Activated CD8-positive, alpha-beta memory T cell treated with anti-CD3 and anti-CD28 coated beads for 36 hours (primary cell): ENCODE measurements around the gene PAK6. TPM values are rescaled to one million over a fixed set of nuclear protein-coding genes. Genes with fewer than 3 reads are reported as not detected.

ENCODE experiments used
- CTCF ChIA-PET: fragments of 350-600 bp; sonication (Branson Sonifier 250); formaldehyde crosslinking; loops from one replicate; lab custom pipeline; 2021; ENCODE audit warnings: antibody characterized with exemption; lab: Charles Lee
- POLR2A ChIA-PET: fragments of 350-600 bp; sonication (Branson Sonifier 250); formaldehyde crosslinking; loops from one replicate; lab custom pipeline; 2021; ENCODE audit warnings: antibody characterized with exemption; lab: Charles Lee
- total RNA-seq, 2 experiments: library from RNA; stranded (reverse); gene quantifications; one replicate each; pipeline ENCODE4 v1.2.3, GENCODE V29; 2021

Gene PAK6
- total RNA-seq, 2 experiments from 2014 or later, result 2.1 to 2.3 TPM

DNA sequence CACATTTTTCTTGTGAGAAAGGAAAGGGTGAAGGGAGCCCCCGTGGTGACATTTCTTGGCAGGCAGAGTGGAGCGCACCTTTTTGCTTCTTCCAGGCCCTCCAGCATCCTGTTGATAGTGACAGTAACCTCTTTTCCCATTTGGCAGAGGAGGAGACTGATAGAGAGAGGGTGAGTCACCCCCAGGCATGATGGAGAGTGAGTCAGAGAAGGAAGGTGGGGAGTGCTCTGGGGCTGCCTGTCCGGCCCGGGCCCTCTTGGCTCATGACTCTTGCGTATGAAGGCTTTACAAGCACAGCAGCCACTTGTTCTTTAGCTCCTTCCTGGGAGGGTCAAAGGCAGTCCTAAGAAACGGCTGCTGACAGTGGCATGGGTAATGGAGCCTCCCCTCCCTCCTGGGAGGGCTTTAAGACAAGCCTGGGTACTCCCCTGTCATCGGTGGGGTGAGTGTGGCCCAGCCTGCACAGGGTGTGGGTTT lies 28.0 kb downstream of the PAK6 start:
- CTCF ChIA-PET, result interaction anchor here (1.2 kb wide), 1 partner anchor 13 kb away, joined by 6 read pairs; no protein-coding TSS in a partner anchor
- POLR2A ChIA-PET, result no interaction called here

DNA sequence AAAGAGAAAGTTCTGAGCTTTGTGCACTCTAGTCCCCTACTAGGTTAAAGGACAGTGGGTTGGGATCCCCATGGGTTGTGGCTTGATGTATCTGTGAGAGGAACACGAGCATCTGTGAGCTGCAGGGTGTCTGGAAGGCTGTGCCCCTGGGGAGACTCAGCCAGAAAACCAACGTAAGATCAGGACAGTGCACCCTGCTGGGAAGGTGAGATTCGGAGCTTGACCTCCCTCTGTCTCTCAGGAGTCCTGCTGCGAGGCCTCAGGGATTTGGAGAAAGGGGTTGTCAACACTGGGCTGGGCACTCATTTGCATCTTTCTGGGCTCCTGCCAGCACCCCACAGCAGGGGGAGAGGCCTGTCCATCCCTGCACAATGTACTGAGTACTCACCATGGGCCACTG lies 28.8 kb downstream of the PAK6 start:
- ChIA-PET CTCF (interaction anchor here (1.2 kb wide), 1 partner anchor 12 kb away, joined by 6 read pairs; no protein-coding TSS in a partner anchor), POLR2A (no interaction called here)

DNA sequence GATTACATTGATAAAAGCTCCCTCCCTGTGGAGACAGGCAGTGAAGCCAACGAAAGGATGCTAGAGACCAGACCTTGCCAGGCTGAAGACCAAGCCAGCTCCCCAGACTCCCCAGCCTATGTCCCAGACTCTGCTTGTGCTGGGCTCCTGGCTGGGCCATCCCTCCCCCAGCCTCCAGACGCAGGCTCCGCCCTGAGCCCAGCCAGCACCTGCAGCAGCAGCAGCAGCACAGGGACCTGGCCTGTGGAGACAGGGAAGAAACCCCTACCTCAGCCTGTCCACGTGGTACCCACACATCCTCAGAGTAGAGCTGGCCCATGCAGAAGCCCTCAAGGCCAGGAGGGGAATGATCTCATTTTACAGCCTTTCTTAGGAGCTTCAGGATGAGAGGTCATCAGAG lies 30.7 kb downstream of the PAK6 start:
- ChIA-PET POLR2A (interaction anchor here (0.6 kb wide), 1 partner anchor 433 kb away, joined by 3 read pairs; no protein-coding TSS in a partner anchor), CTCF (interaction anchor here (1.8 kb wide), 1 partner anchor 10 kb away, joined by 7 read pairs; no protein-coding TSS in a partner anchor)

DNA sequence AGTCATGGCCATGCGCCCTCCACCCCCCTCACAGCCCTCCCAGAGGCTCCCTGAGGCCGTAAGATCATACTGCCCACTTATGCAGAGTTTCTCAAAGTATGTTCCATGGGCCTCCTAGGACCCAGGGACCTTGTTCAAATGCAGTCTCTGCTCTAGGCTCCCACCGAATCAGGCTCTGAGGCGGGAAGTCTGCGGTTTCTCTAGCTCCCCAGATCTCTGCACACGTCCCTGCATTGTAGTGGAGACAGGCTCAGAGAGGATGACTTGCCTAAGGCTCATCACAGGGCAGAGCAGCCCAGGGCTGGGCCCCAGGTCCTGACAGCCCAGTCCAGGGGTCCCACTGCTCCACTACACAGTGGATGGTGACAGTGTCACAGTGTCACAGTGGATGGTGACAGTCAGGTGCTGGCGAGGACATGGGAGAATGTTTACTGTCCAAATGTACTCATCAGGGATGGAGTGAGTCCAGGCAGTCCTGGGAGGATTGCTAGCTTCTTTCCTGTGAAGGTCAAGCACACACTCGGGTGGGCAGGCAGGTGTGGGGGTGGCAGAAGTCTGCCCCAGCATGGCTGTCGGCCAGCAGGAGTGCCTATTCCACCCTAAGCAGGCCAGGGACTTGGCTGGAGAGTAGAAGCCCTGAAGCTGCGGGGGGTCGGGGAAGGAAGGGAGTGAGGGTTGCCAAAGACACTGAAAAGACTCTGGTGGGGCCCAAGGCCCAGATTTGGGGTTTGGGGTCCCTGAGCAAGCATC lies 31.6 kb downstream of the PAK6 start:
- POLR2A ChIA-PET, result no interaction called here
- CTCF ChIA-PET, result interaction anchor here (1.8 kb wide), 1 partner anchor 9 kb away, joined by 7 read pairs; no protein-coding TSS in a partner anchor

DNA sequence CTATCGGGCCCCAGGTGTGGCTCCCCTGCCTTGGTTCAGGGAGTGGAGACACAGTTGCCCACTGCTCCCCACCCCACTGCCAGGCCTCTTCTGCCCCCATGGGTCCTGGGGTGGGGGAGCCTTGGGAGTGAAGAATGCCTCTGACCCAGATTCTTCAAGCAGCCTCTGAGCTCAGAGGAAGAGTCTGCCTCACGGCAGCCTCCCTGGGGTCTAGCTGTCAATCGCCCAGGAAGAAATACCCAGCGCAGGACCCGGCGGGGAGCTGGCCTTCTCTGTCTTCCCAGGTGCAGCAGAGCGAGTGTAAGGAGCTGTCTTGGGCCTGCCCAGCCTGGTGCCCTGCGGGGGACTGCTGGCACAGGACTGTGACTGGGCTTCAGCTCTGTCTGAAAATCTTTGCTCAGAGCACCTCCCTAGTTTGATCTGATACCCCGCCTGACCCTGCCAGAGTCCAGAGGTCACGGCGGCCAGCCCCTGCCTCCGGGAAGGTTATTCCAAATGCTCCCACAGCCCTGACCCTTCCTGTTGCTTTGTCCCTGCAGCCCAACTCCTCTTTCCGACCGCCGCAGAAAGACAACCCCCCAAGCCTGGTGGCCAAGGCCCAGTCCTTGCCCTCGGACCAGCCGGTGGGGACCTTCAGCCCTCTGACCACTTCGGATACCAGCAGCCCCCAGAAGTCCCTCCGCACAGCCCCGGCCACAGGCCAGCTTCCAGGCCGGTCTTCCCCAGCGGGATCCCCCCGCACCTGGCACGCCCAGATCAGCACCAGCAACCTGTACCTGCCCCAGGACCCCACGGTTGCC lies 33.0 kb downstream of the PAK6 start:
- ChIA-PET POLR2A (no interaction called here), CTCF (interaction anchor here (0.8 to 4.9 kb wide), 7 partner anchors 8 to 226 kb away, joined by 3 to 63 read pairs (median 3); partner anchors contain the start of gene PLCB2)

DNA sequence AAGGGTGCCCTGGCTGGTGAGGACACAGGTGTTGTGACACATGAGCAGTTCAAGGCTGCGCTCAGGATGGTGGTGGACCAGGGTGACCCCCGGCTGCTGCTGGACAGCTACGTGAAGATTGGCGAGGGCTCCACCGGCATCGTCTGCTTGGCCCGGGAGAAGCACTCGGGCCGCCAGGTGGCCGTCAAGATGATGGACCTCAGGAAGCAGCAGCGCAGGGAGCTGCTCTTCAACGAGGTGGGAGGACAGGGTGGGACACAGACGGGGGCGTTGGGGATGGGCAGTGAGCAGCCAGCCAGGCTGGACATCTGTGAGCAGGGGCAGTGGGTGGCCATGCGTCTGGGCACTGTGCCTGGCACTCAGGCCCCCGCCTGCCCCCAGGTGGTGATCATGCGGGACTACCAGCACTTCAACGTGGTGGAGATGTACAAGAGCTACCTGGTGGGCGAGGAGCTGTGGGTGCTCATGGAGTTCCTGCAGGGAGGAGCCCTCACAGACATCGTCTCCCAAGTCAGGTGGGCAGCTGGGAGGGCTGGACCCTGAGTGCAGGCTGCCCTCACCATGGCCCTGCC lies 33.7 kb downstream of the PAK6 start:
- ChIA-PET POLR2A (no interaction called here), CTCF (interaction anchor here (1.0 to 4.9 kb wide), 11 partner anchors 9 to 233 kb away, joined by 3 to 63 read pairs (median 4); partner anchors contain the start of genes CCDC9B, PLCB2 and SRP14)

DNA sequence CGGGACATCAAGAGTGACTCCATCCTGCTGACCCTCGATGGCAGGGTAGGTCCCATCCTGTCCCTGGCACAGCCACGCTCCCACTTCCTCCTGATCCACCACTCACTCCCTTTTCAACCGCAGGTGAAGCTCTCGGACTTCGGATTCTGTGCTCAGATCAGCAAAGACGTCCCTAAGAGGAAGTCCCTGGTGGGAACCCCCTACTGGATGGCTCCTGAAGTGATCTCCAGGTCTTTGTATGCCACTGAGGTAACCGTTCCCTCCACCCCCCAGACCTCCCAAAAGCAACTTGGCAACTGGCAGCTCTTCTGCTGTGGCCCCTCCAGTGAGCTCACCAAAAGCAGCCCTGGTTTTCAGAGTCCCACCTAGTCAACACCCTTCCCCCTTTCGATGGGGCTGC lies 34.6 kb downstream of the PAK6 start:
- CTCF ChIA-PET, result interaction anchor here (0.6 to 4.9 kb wide), 22 partner anchors 10 to 242 kb away, joined by 3 to 63 read pairs (median 5); partner anchors contain the start of genes CCDC9B, IVD, PLCB2 and SRP14
- POLR2A ChIA-PET, result no interaction called here

DNA sequence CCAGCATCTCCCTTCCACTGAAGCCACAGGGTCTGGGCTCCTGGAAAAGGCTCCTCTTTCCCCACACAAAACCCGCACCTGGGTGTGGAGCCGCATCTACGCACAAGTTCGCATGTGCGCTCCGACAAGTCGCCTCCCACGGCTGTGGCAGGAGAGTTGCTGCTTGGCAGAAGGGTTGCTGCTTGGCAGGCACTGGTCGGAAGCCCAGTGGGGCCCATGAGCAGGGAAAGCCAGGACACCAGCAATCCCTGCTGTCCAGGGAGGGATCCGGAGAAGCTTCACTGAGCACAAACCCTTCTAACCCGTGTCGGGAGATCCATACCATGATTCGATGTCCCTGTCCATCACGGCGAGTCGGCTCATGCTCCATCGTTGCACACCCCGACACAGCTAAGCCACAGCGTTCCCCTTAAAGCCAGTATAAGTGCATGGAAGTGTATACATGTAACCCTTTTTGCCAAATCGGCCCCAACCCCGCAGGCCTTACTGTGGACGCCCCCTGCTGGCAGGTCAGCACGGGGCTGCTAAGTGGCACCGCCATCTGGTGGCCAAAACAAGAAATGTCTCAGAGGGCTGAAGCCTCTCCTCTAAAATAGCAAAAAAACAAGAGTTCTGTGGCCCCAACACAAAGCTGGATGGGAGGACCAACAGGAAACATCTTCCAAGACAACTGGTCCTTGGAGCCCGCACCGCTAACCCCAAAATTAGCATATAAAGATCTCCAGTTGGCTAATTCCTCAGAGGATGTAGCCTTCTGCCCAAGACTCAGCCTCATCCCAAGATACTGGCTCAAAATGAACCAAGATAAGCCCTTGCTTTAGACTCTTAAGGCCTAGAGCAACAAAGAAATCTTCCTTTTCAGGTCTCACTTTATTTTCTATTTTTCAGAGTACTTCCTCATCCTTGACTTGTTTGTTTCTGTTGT lies 35.7 kb downstream of the PAK6 start:
- ChIA-PET CTCF (interaction anchor here (0.6 to 4.9 kb wide), 64 partner anchors 11 to 650 kb away, joined by 3 to 63 read pairs (median 4); partner anchors contain the start of genes BAHD1, CCDC9B, IVD and PAK6), POLR2A (interaction anchor here (0.6 kb wide), 1 partner anchor 235 kb away, joined by 4 read pairs; no protein-coding TSS in a partner anchor)

DNA sequence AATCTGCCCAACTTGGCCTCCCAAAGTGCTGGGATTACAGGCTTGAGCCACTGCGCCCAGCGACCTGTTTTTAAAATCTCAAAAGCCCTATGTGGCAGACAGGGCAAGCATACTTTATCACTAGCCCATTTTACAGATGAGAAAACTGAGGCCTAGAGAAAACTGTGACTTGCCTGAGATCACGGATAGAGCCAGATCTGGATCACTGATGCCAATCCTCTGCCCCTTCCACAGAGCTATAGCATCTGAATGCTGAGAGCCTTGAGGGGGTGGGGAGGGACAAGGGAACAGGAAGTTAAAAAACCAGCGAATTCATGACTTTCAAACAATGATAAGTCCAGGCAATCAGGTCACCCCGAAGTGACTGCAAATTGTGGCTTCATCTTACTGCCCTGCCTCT lies 36.7 kb downstream of the PAK6 start:
- ChIA-PET CTCF (interaction anchor here (0.8 to 4.9 kb wide), 15 partner anchors 10 to 227 kb away, joined by 3 to 63 read pairs (median 7); partner anchors contain the start of genes CCDC9B and PLCB2), POLR2A (no interaction called here)

DNA sequence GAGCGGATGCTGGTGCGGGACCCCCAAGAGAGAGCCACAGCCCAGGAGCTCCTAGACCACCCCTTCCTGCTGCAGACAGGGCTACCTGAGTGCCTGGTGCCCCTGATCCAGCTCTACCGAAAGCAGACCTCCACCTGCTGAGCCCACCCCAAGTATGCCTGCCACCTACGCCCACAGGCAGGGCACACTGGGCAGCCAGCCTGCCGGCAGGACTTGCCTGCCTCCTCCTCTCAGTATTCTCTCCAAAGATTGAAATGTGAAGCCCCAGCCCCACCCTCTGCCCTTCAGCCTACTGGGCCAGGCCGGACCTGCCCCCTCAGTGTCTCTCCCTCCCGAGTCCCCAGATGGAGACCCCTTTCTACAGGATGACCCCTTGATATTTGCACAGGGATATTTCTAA lies 37.1 kb downstream of the PAK6 start:
- POLR2A ChIA-PET, result no interaction called here

DNA sequence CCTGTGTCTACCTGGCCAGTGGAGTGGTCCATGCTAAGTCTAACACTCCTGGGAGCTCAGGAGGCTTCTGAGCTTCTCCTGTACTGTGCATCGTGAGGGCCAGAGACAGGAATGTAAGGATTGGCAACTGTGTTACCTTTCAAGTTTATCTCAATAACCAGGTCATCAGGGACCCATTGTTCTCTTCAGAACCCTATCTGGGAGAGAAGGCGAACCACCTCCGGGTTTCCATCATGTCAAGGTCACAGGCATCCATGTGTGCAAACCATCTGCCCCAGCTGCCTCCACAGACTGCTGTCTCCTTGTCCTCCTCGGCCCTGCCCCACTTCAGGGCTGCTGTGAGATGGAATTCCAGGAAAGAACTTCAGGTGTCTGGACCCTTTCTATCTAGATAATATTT lies 38.1 kb downstream of the PAK6 start:
- ChIA-PET POLR2A (no interaction called here), CTCF (interaction anchor here (1.1 to 4.8 kb wide), 6 partner anchors 20 to 231 kb away, joined by 3 to 102 read pairs (median 6); partner anchors contain the start of gene PLCB2)

More for the DNA sequence above, 37.1 kb downstream of the PAK6 start:
- CTCF ChIA-PET, result interaction anchor here (1.1 to 4.9 kb wide), 10 partner anchors 10 to 230 kb away, joined by 3 to 63 read pairs (median 6); partner anchors contain the start of genes CCDC9B and PLCB2

DNA sequence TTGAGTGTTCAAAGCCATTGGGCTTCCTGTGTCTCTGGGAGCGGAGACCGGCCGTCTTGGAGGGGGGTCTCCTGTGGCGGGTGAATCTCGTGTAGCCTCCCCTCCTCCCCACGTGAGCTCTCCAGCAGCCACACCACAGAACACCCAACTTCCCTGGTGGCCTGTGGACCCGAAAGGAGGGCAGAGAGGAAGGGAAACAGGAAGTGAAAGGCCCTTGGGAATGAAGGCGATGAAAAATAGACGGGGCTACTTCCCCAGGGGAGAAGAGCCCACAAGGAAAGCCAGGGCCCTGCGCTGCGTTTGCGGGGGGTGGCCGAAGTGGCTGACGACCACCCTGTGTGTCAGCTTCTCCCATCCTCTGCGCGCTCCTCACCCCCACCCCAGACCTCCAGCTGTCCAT lies 38.6 kb downstream of the PAK6 start:
- CTCF ChIA-PET, result interaction anchor here (3.7 to 4.8 kb wide), 3 partner anchors 20 to 60 kb away, joined by 9 to 102 read pairs (median 15); partner anchors contain the start of gene PLCB2
- POLR2A ChIA-PET, result no interaction called here

DNA sequence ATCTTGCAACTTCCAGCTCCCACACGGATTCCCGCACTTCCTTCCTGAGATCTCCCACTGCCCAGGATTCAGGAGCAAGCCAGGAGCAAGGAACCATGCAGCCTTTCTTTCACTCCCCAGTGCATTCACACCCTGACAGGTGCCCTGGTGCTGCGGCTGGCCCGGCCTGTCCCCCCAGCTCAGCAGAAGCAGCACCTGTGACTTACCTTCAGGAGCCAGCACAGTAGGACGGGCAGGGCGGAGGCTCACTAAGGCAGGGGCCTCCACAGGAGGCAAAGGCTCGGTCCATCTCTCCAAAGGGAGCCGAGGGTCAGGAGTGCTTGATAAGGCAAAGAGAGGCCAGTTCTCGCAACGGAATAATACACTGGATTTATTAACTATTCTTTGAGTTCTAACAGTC lies 39.2 kb downstream of the PAK6 start:
- CTCF ChIA-PET, result interaction anchor here (1.3 to 4.8 kb wide), 10 partner anchors 14 to 62 kb away, joined by 3 to 102 read pairs (median 6); partner anchors contain the start of genes CCDC9B, PAK6 and PLCB2
- POLR2A ChIA-PET, result interaction anchor here (1.7 kb wide), 1 partner anchor 31 kb away, joined by 6 read pairs; no protein-coding TSS in a partner anchor

DNA sequence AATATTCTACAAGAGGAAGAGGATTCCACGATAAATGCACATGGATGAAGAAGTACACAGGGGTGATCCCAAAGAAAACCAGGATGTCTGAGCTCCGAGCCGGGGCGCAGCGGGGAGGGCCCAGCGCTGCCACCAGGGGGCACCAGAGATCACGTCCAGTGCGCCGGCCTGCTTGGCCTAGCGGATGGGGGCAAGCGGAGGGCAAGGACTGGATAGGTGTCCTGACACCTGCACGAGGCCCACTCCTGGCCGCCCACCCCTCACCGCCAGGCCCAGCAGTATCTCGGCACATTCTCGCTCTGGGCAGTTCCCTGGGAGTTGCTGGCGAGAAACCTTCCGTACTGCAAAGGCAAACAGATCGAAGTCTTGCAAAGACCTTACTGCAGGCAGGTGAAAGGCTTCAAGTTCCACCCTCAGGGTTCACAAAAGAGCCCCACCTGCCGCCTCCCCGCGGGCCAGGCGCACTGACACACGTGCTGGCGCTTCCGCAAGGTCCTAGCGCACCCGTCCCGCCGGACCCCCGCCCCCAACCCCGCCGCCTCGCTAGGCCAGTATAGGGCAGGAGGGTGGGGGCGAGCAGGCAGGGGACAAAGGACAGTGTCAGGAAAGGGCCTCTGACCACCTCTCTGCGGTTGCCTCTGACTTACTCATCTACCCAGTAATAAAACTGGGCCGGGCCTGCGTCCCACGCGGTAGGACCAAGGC lies 40.7 kb downstream of the PAK6 start:
- CTCF ChIA-PET, result interaction anchor here (0.5 to 4.8 kb wide), 42 partner anchors 9 to 247 kb away, joined by 3 to 102 read pairs (median 4); partner anchors contain the start of genes CCDC9B, PAK6 and PLCB2
- POLR2A ChIA-PET, result interaction anchor here (0.9 to 1.7 kb wide), 2 partner anchors 28 to 30 kb away, joined by 3 to 6 read pairs; partner anchors contain the start of gene PLCB2

DNA sequence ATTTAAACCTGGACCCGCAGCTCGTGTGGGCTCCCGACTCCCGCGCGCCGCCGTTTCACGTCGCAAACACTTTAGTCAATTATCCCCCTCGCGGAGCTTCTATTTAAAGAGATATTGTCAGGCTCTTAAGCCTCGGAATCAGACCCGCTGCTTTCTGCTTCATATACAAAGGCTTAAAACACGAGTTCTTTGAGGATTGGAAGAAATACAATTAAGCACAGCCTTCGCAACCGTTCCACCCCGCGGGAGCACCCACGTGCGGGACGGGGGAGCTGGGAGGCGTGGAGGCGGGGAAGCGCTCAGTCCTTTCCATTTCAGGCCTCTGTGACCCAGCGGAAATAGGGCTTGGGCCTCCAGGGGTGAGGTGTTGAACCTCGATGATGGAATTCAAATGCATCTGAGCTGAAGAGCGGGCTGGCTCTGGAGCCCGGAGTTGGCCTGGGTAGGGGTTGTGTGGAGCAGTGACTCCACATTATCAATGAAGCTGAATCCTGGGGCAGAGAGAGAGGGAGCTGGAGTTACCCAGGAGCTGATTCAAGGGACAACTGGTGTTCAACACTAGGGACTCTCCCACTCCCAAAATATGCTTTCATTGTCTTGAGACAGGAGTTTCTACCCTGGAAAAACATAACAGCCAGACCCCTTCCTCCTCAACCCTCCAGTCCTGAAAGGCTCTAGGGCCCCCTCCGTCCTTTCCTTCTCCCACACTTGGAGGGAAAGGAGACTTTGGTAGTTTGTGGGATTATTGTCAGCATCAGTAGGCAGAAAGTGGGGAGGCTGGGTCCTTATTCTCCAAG lies 41.6 kb downstream of the PAK6 start:
- POLR2A ChIA-PET, result interaction anchor here (0.9 kb wide), 1 partner anchor 27 kb away, joined by 3 read pairs; the partner anchor contains the start of gene PLCB2
- CTCF ChIA-PET, result interaction anchor here (1.2 to 4.8 kb wide), 10 partner anchors 8 to 64 kb away, joined by 4 to 102 read pairs (median 8); partner anchors contain the start of genes CCDC9B and PLCB2
